ENCODE results near the gene CERS6. TPM values are rescaled to one million over a fixed set of nuclear protein-coding genes. Genes with fewer than 3 reads are reported as not detected.

Gene CERS6
- total and polyA plus RNA-seq, 11 donors, result 22.1 to 78.0 (median 62.2) TPM

DNA sequence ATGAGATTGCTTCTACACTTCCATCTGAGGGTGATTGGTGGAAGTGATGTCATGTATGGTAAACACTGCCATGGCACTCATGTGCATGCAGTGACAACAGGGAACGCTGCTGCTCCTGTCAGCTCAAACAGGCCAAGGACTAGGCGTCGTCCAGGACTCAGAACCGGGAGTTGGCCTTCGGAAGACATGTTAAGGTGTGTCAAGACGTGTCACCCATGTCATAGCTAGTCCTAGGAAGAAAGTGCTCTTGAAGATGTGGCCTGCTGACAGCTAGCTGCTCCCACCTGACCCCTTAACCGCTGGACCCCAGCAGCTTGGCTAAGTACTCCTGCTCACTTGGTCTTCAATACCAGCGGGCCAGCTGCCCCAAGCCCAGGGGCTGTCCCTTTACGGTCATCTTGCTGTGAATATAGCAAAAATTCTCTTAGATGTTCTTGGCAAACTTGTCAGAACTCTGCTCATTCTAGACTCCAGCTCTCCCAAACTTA, 340.1 kb downstream of the CERS6 start:
- ATAC-seq, result peak in 3 of 4 donors; percentile 4 to 8 (median 6)
- H3K27ac ChIP-seq, result peak overlapping the region; percentile 29 to 85 (median 68)
- WGBS, 4 donors, result 50 to 63% (median 56%) methylated on average over 8 to 9 of the region's 9 CpGs
- H3K9me3 ChIP-seq, result no peaks in the 10 kb centered on the region
- no peaks in the 10 kb centered on the region for H3K36me3 ChIP-seq
- no peak for DNase-seq
- TF ChIP-seq POLR2A (IDR thresholded peaks at IDR 0.05), result no peak
- TF ChIP-seq, protein P1, sequence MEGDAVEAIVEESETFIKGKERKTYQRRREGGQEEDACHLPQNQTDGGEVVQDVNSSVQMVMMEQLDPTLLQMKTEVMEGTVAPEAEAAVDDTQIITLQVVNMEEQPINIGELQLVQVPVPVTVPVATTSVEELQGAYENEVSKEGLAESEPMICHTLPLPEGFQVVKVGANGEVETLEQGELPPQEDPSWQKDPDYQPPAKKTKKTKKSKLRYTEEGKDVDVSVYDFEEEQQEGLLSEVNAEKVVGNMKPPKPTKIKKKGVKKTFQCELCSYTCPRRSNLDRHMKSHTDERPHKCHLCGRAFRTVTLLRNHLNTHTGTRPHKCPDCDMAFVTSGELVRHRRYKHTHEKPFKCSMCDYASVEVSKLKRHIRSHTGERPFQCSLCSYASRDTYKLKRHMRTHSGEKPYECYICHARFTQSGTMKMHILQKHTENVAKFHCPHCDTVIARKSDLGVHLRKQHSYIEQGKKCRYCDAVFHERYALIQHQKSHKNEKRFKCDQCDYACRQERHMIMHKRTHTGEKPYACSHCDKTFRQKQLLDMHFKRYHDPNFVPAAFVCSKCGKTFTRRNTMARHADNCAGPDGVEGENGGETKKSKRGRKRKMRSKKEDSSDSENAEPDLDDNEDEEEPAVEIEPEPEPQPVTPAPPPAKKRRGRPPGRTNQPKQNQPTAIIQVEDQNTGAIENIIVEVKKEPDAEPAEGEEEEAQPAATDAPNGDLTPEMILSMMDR (IDR thresholded peaks at IDR 0.05), result no peak
- no peak overlapping the region for H3K4me3 ChIP-seq
- peaks cover 0 to 38% (median 27%) of the 10 kb centered on the region in 12 donors for H3K4me1 ChIP-seq
- intact Hi-C loops (cut with DNase I), result no loop called here
- no peaks in the 10 kb centered on the region for H3K27me3 ChIP-seq

DNA sequence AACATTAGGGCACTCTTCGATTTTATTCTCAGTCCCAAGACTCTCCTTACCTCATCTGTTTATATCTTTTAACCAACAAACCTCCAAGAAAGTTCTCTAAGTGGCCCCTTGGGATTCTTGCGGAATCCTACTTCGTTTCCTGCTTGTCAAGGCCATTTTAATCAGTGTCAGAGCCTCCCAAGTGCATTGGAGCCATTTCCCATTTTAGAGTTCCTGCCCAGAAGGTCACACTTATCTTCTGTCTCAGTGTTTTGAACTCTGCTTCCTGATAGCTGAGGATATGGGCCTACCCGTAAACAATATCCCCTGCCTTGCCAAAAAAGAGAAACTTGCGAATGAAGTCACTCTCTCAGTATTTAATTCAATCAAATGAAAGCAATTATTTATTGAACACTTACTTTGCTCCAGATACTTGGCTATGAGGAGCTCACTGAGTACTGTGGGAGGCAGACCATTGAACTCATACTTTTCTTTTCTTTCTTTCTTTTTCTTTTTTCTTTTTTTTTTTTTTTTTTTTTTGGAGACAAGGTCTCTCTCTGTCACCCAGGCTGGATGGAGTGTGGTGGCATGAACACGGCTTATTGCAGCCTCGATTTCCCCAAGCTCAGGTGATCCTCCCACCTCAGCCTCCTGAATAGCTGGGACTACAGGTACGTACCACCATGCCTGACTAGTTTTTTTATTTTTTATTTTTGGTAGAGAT, 340.7 kb downstream of the CERS6 start:
- DNase-seq, result peak in 3 of 5 donors; percentile 51 to 67 (median 66)

DNA sequence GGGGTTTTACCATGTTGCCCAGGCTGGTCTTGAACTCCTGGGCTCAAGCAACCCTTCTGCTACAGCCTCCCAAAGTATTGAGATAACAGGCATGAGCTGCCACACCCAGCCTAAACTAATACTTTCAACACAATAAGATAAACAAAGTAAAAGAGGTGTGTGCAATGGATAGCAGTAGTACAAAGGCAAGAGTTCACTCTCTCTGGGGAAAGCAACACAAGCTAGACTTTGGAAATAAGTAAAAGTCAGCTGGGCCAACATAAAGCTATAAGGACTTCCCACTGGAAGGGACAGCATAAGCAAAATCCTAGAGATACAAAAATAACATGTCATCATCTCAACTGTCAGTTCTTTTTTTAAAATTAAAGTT, 341.2 kb downstream of the CERS6 start:
- intact Hi-C loops (cut with DNase I), result no loop called here
- peaks cover 4 to 48% (median 28%) of the 10 kb centered on the region in 12 donors for H3K4me1 ChIP-seq
- no peak for ATAC-seq
- H3K9me3 ChIP-seq, result no peaks in the 10 kb centered on the region
- H3K27me3 ChIP-seq, result no peaks in the 10 kb centered on the region
- DNase-seq, result no peak
- peak overlapping the region in 7 of 12 donors; percentile 10 to 85 (median 54) for H3K27ac ChIP-seq
- H3K4me3 ChIP-seq, result no peak overlapping the region
- no peak for TF ChIP-seq POLR2A (IDR thresholded peaks at IDR 0.05)
- TF ChIP-seq, protein P1 (IDR thresholded peaks at IDR 0.05), result no peak
- no peaks in the 10 kb centered on the region for H3K36me3 ChIP-seq

More for the DNA sequence above, 340.7 kb downstream of the CERS6 start:
- WGBS, 4 donors, result 50 to 68% (median 52%) methylated on average over 8 of the region's 8 CpGs
- Histone ChIP-seq H3K36me3 (no peaks in the 10 kb centered on the region), H3K27ac (peak overlapping the region; percentile 29 to 85 (median 68)), H3K4me3 (no peak overlapping the region), H3K4me1 (peaks cover under 1 to 43% (median 27%) of the 10 kb centered on the region in 12 donors), H3K9me3 (no peaks in the 10 kb centered on the region), H3K27me3 (no peaks in the 10 kb centered on the region)
- TF ChIP-seq, protein P1 (IDR thresholded peaks at IDR 0.05), result no peak
- no peak for TF ChIP-seq POLR2A (IDR thresholded peaks at IDR 0.05)
- intact Hi-C loops (cut with DNase I), result no loop called here
- peak; percentile 82 to 95 (median 88) for ATAC-seq

DNA sequence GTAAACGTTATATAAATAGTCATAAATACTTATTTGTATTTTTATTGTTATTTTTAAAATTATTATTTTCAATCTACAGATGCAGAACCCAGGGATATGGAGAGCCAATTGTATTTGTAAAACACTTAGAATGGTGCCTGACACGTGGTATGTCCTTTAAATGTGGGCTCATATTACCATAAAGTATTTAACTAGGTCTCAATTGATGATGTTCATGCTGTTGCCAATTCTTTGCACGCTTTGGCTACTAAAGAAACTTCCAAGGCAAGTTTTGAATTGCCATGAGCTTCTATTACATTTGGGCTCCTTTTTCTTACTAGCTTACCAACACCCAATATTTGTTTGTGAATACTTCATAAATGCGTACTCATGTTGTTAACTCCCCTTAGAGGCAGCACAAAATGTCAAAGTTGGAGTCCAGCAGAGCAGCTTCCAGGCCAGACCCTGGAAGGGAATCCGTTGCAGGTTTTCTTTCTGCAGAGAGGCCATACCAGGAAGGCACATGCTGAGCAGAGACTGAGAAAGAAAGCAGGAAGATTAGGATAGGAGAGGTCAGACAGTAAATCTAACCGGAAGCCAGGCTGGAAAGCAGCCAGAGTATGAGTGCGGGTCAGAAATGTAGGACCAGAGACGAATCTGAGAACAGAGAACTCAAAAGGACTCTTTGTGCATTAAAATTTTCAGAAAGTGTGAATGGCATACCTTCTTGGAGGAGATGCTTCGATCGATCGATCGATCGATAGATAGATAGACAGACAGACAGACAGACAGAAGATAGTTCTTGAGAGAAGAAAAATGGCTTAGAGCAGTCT, 342.2 kb downstream of the CERS6 start:
- ATAC-seq, result no peak
- intact Hi-C loops (cut with DNase I), result no loop called here
- no peak for TF ChIP-seq POLR2A (IDR thresholded peaks at IDR 0.05)
- TF ChIP-seq, protein P1 (IDR thresholded peaks at IDR 0.05), result no peak
- H3K27ac ChIP-seq, result peak overlapping the region in 5 of 12 donors; percentile 8 to 53 (median 18)
- no peak overlapping the region for H3K4me3 ChIP-seq
- WGBS, 4 donors, result 61 to 70% (median 67%) methylated on average over 13 of the region's 13 CpGs
- DNase-seq, result peak in 2 of 5 donors; percentile 34 to 40
- H3K36me3 ChIP-seq, result no peaks in the 10 kb centered on the region
- no peaks in the 10 kb centered on the region for H3K27me3 ChIP-seq
- H3K4me1 ChIP-seq, result peaks cover 4 to 55% (median 30%) of the 10 kb centered on the region in 12 donors
- H3K9me3 ChIP-seq, result no peaks in the 10 kb centered on the region
